Muscle of leg (tissue), 11 donors: ENCODE measurements around the gene MYL6. TPM values are rescaled to one million over a fixed set of nuclear protein-coding genes. Genes with fewer than 3 reads are reported as not detected.

ENCODE experiments used
- DNase-seq: peaks from one replicate; pipeline ENCODE4 v3.0.0; 2013
- H3K27ac ChIP-seq: one replicate; pipeline ENCODE4 v1.5.1; 2013; ENCODE audit warnings: mild to moderate bottlenecking, low read length, control low read depth
- H3K27me3 ChIP-seq: one replicate; pipeline ENCODE4 v1.6.1; 2013; ENCODE audit warnings: low read length; ENCODE audit not compliant: control insufficient read depth, insufficient read depth
- H3K36me3 ChIP-seq: one replicate; pipeline ENCODE4 v1.6.1; 2013; ENCODE audit warnings: low read length; ENCODE audit not compliant: control insufficient read depth, insufficient read depth
- H3K4me1 ChIP-seq: one replicate; pipeline ENCODE4 v1.6.1; 2013; ENCODE audit warnings: low read length; ENCODE audit not compliant: control insufficient read depth, insufficient read depth
- H3K4me3 ChIP-seq: one replicate; pipeline ENCODE4 v1.5.1; 2013; ENCODE audit warnings: low read length, control low read depth
- H3K9me3 ChIP-seq: replicated peaks from 2 replicates; pipeline ENCODE4 v1.6.1; 2013; ENCODE audit warnings: low read depth, low read length; ENCODE audit not compliant: control insufficient read depth
- WGBS: methylation state at CpG from one replicate; pipeline ENCODE4 v1.1.5; 2013; ENCODE audit warnings: missing lambda C conversion rate; ENCODE audit not compliant: insufficient coverage; 5-methylcytosine and 5-hydroxymethylcytosine counted together
- polyA plus RNA-seq, 8 donors: library from polyadenylated mRNA; unstranded; fragments of 120-200 nt; gene quantifications; one replicate each; pipeline versions ENCODE4 v1.2.1 to v1.2.3, GENCODE V29; 2013; ENCODE audit warnings: inconsistent platforms in 1 of 8, low replicate concordance in 1 of 8; ENCODE audit not compliant: insufficient read length in 8 of 8, insufficient read depth in 1 of 8
- total RNA-seq: library from RNA; stranded (reverse); fragments of 120-200 nt; gene quantifications from one replicate; pipeline ENCODE4 v1.2.4, GENCODE V29; 2013

Gene MYL6
- total and polyA plus RNA-seq, 9 donors = 1,431 to 2,233 (median 1,650) TPM

GRCh38 chr12:56161690-56162351 is 3.7 kb downstream of the MYL6 start:
- Histone ChIP-seq H3K9me3 (no peaks in the 10 kb centered on the region), H3K4me3 (no peak overlapping the region), H3K27ac (peak overlapping the region; percentile 4), H3K36me3 (peaks cover 71% of the 10 kb centered on the region), H3K4me1 (peaks cover 41% of the 10 kb centered on the region), H3K27me3 (no peaks in the 10 kb centered on the region)
- WGBS = 45% methylated on average over 5 of the region's 10 CpGs
- DNase-seq = no peak

- H3K27me3 ChIP-seq = no peaks in the 10 kb centered on the region
- no peaks in the 10 kb centered on the region for H3K9me3 ChIP-seq
- peaks cover 77% of the 10 kb centered on the region for H3K36me3 ChIP-seq
- H3K27ac ChIP-seq = no peak overlapping the region
- no peak overlapping the region for H3K4me3 ChIP-seq
- no peak for DNase-seq
- H3K4me1 ChIP-seq = peaks cover 33% of the 10 kb centered on the region
- WGBS = 100% methylated on average over 2 of the region's 11 CpGs
These were observed 4.5 kb downstream of the MYL6 start for GRCh38 chr12:56162468-56163290.

GRCh38 chr12:56163533-56164344 is 5.6 kb downstream of the MYL6 start:
- no peak overlapping the region for H3K4me3 ChIP-seq
- H3K9me3 ChIP-seq = no peaks in the 10 kb centered on the region
- no peak overlapping the region for H3K27ac ChIP-seq
- no peaks in the 10 kb centered on the region for H3K27me3 ChIP-seq
- 51% methylated on average over 4 of the region's 11 CpGs for WGBS
- peaks cover 87% of the 10 kb centered on the region for H3K36me3 ChIP-seq
- H3K4me1 ChIP-seq = peaks cover 32% of the 10 kb centered on the region
- DNase-seq = no peak

- DNase-seq = no peak
- Histone ChIP-seq H3K27ac (no peak overlapping the region), H3K36me3 (peaks cover 91% of the 10 kb centered on the region), H3K9me3 (no peaks in the 10 kb centered on the region), H3K4me1 (peaks cover 32% of the 10 kb centered on the region), H3K27me3 (no peaks in the 10 kb centered on the region), H3K4me3 (no peak overlapping the region)
- WGBS = 89% methylated on average over 13 of the region's 17 CpGs
These were observed 6.2 kb downstream of the MYL6 start for GRCh38 chr12:56164345-56164729.

GRCh38 chr12:56165369-56165768 is 7.2 kb downstream of the MYL6 start:
- H3K4me1 ChIP-seq = peaks cover 22% of the 10 kb centered on the region
- H3K4me3 ChIP-seq = no peak overlapping the region
- no peaks in the 10 kb centered on the region for H3K9me3 ChIP-seq
- H3K27ac ChIP-seq = peak overlapping the region; percentile 25
- H3K27me3 ChIP-seq = no peaks in the 10 kb centered on the region
- WGBS = 48% methylated on average over 3 of the region's 4 CpGs
- H3K36me3 ChIP-seq = peaks cover 91% of the 10 kb centered on the region
- peak; percentile 55 for DNase-seq

- H3K27me3 ChIP-seq = no peaks in the 10 kb centered on the region
These were observed 11.1 kb downstream of the MYL6 start for GRCh38 chr12:56169229-56169759.

GRCh38 chr12:56172839-56173238 is 14.7 kb downstream of the MYL6 start:
- Histone ChIP-seq H3K36me3 (peaks cover 87% of the 10 kb centered on the region), H3K27ac (no peak overlapping the region), H3K27me3 (no peaks in the 10 kb centered on the region), H3K4me1 (no peaks in the 10 kb centered on the region), H3K9me3 (no peaks in the 10 kb centered on the region), H3K4me3 (no peak overlapping the region)
- DNase-seq = no peak
- 87% methylated on average over 4 of the region's 7 CpGs for WGBS

More at GRCh38 chr12:56169229-56169759, 11.1 kb downstream of the MYL6 start:
- H3K4me1 ChIP-seq = peaks cover 5% of the 10 kb centered on the region
- no peak overlapping the region for H3K4me3 ChIP-seq
- H3K27ac ChIP-seq = no peak overlapping the region
- DNase-seq = no peak
- 84% methylated on average over 11 of the region's 11 CpGs for WGBS
- peaks cover 88% of the 10 kb centered on the region for H3K36me3 ChIP-seq
- H3K9me3 ChIP-seq = no peaks in the 10 kb centered on the region

GRCh38 chr12:56178347-56178746 is 20.2 kb downstream of the MYL6 start:
- Histone ChIP-seq H3K4me3 (no peak overlapping the region), H3K27ac (no peak overlapping the region), H3K27me3 (no peaks in the 10 kb centered on the region), H3K36me3 (peaks cover 69% of the 10 kb centered on the region), H3K9me3 (no peaks in the 10 kb centered on the region), H3K4me1 (no peaks in the 10 kb centered on the region)
- WGBS = no CpG with 5 or more reads among the region's 3 CpGs
- no peak for DNase-seq

- no CpG with 5 or more reads among the region's 2 CpGs for WGBS
- DNase-seq = no peak
- Histone ChIP-seq H3K36me3 (peaks cover 41% of the 10 kb centered on the region), H3K4me3 (no peak overlapping the region), H3K27ac (no peak overlapping the region), H3K4me1 (peaks cover 20% of the 10 kb centered on the region), H3K27me3 (no peaks in the 10 kb centered on the region), H3K9me3 (no peaks in the 10 kb centered on the region)
These were observed 28.8 kb downstream of the MYL6 start for GRCh38 chr12:56186957-56187356.
